KBM-7 (cell line): ENCODE results near the gene GCLC.
"Not testable (repeated sequence)": the region's sequence is repeated elsewhere in the genome, so short reads cannot be mapped to it uniquely, and the experiment has no call there.

Source experiments
- DNase-seq: peaks from one replicate; pipeline ENCODE4 v3.0.0-alpha.2; 2015
- in situ Hi-C: fragments of 300-500 bp; cut with MboI; formaldehyde crosslinking; loops from 2 replicates; pipeline ENCODE4 v1.14.3; 2020; ENCODE audit warnings: low sequenced_read_pairs, low pct_unique_long_range_greater_than_20kb, mixed read lengths

GCLC gene

GRCh38 chr6:53498649-53499048, 46.3 kb downstream of the GCLC start:
- no peak for DNase-seq
- in situ Hi-C loops, result loop anchor here (25.0 kb wide), 1 partner anchor 464 kb away; no protein-coding TSS in a partner anchor

GRCh38 chr6:53497905-53498304, 47.0 kb downstream of the GCLC start:
- DNase-seq, result no peak
- in situ Hi-C loops, result loop anchor here (25.0 kb wide), 1 partner anchor 464 kb away; no protein-coding TSS in a partner anchor

GRCh38 chr6:53496797-53497375, 48.0 kb downstream of the GCLC start:
- no peak for DNase-seq
- in situ Hi-C loops, result loop anchor here (25.0 kb wide), 1 partner anchor 465 kb away; no protein-coding TSS in a partner anchor

DNA sequence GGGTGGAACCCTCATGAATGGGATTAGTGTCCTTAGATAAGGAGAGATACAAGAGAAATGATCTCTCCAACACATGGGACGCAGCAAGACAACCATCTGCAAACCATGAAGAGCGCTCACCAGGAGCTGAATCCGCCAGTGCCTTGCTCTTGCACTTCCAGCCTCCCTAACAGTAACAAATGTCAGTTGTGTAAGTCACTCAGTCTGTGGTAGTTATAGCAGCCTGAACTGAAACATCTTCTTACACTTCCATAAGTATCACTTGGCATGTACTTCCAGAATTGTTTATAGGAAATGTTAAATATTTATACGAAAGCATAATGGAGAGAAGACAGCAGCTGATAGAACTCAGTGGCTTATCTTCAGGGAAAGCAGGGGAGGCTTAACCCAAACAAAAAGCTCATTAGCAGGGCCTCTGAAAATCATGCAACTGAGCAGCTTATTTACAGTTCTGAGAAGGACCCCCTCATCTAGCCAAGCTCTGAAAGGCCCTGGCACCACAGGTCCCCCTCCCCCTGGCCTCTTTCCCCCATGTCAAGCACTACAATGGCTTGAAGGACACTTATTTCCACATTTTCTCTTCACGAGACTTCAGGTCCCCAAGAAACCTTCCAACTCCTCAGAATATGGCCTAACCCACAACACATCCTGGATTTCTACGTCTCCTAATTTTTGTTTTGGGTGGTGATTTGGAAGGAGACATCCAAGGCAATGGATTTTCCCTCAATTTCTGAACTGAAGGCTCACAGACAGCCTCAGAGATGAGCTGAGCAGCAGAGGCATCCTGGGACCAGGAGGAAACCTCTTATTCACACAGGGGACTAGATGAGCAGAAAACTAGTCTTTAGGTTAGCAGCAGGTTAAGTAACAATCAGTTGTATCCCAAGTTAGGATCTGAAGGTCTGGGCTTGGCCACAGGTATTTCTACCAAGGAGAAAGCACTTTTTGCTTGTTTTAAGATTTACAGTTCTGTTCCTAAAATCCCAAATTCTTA, 49.1 kb downstream of the GCLC start:
- in situ Hi-C loops, result loop anchor here (25.0 kb wide), 1 partner anchor 466 kb away; no protein-coding TSS in a partner anchor
- DNase-seq, result no peak

GRCh38 chr6:53494076-53494475, 50.8 kb downstream of the GCLC start:
- in situ Hi-C loops, result loop anchor here (25.0 kb wide), 1 partner anchor 468 kb away; no protein-coding TSS in a partner anchor
- DNase-seq, result no peak

DNA sequence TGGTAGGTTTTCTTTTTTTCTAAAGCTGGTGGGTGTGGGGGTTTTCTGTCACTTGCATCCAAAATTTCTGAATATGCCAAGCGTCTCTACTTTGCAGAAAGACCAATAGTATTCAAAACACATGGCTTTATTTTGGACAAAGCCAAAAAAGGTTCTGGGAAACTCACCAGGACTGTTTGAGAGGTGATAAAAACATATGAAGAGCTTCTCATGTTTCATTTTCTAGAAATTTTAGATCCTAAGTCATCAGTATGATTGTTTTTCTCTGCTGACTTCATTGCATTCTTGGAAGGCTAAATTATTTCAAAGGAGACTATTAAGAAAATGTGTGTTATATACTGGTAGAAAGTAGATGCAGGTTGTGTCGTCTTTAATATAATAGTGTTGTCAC, 51.3 kb downstream of the GCLC start:
- in situ Hi-C loops, result loop anchor here (25.0 kb wide), 1 partner anchor 469 kb away; no protein-coding TSS in a partner anchor
- DNase-seq, result no peak

DNA sequence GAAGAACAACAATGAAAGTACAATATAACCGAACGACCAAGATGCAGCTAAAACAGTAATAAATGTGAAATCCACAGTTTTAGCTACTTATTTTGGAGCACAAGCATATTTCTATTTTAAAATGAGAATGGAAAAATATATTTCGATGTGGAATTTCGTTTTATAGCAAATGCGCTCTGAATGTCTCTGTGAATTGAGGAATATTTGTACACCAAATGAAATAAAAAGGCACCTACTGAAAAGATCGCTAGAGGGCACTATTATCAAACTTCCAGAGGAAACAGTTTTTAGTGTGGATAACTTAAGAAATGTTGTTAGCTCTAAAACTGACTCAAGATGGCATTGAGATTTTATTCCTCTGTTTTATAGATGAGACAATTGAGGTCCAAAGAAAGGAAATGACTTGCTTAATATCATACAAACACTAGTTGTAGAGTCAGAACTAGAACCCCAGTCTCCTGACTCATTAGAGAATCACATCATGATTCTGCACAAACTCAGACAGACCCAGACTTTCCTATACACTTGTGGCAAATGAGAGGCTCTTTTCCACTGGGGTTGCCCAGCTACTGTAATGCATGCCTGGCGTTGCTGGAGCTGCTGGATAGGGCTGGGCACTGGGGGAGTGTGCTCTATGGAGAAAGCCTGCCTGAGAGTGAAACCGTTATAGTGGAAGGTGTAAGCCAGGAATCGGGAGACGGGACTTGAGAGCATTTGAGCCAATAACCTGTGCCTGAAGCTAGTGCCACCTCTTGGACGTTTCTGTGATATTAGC, 51.9 kb downstream of the GCLC start:
- peak; percentile 72 for DNase-seq

GRCh38 chr6:53487080-53487479, 57.8 kb downstream of the GCLC start:
- in situ Hi-C loops, result loop anchor here (25.0 kb wide), 1 partner anchor 475 kb away; no protein-coding TSS in a partner anchor
- DNase-seq, result no peak

More for the DNA sequence above, 51.9 kb downstream of the GCLC start:
- in situ Hi-C loops, result loop anchor here (25.0 kb wide), 1 partner anchor 469 kb away; no protein-coding TSS in a partner anchor

GRCh38 chr6:53486679-53487078, 58.2 kb downstream of the GCLC start:
- in situ Hi-C loops, result loop anchor here (25.0 kb wide), 1 partner anchor 476 kb away; no protein-coding TSS in a partner anchor
- DNase-seq, result no peak

DNA sequence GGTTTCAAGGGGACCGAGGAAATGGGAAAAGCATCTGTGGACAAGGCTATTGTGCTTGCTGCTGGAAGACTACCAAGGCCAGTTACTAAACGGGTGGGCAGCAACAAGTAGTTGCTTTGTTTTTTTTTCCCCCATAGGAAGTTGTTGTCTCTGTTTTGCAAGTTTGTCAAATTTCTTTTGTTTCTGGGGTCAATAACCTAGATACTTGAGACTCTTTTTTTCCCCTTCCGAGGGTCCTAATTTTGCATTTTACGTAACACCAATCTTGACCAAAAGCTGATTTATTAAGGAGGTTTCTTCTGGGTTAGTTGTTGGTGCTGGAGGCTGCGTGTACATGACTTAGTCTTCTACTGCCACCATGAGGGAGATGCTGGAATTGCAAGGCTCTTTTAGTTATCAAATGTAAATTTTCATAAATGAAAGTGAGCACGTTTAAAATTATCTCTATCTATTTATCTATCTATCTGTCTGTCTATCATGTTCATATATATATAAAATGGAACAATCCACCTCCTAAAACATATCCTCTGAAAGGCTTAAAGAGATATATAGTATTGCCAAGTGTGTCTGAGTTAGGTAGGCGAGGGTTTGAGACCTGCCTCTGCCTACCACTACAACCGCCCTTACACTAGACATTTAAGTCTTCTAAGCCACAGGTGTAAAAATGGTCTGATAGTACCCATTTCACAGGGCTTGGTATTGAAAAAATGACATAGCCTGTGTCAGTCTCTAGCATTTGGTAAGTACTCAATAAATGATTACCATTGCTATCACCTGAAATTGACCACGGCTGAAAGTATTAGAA, 60.2 kb downstream of the GCLC start:
- peak; percentile 79 for DNase-seq
- in situ Hi-C loops, result loop anchor here (25.0 kb wide), 1 partner anchor 478 kb away; no protein-coding TSS in a partner anchor

- in situ Hi-C loops, result loop anchor here (25.0 kb wide), 1 partner anchor 479 kb away; no protein-coding TSS in a partner anchor
- peak; percentile 51 for DNase-seq
Measured at GRCh38 chr6:53483423-53484353, 61.2 kb downstream of the GCLC start.

GRCh38 chr6:53481323-53481722, 63.6 kb downstream of the GCLC start:
- DNase-seq, result no peak
- in situ Hi-C loops, result loop anchor here (25.0 kb wide), 1 partner anchor 481 kb away; no protein-coding TSS in a partner anchor

GRCh38 chr6:53480774-53481173, 64.1 kb downstream of the GCLC start:
- not testable (repeated sequence) for DNase-seq
- in situ Hi-C loops, result loop anchor here (25.0 kb wide), 1 partner anchor 482 kb away; no protein-coding TSS in a partner anchor

GRCh38 chr6:53479871-53480270, 65.0 kb downstream of the GCLC start:
- no peak for DNase-seq
- in situ Hi-C loops, result loop anchor here (25.0 kb wide), 1 partner anchor 482 kb away; no protein-coding TSS in a partner anchor

DNA sequence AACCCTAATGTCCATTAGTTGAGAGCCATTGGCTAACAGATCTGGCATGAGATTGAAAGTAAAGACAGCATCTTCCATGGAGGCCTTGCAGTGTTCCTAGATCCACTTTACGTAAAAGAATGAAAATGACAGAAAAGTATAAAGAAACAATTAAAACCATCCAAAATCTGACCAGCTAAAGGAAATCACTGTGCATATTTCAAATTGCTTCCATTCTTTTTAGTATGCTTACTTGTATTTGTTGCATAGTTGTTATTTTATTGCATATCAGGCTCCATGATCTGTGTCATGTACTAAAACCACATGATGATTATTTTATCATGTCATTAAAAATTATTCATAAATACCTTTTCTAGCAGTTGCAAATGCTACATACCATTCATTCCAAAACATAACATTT, 67.9 kb downstream of the GCLC start:
- no peak for DNase-seq
- in situ Hi-C loops, result loop anchor here (25.0 kb wide), 1 partner anchor 485 kb away; no protein-coding TSS in a partner anchor

DNA sequence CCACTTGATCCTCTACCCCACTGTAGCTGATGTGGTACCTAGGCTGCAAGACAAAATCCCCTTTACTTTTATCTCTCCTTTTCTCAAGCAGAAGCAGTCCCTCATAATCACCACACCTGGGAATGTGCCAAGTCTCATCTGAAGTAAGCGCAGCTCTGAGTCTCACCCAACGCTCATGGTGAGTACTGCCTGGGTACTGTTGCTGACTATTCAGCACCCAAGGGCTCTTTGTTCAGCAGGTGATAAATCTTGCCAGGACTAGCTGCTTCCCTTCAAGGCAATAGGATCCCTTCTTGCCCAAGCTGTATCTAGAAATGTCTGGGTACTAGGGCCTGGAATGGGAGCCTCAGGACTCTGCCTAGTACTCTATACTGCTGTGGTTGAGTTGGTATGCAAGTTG, 70.9 kb downstream of the GCLC start:
- DNase-seq, result no peak
- in situ Hi-C loops, result no loop called here

DNA sequence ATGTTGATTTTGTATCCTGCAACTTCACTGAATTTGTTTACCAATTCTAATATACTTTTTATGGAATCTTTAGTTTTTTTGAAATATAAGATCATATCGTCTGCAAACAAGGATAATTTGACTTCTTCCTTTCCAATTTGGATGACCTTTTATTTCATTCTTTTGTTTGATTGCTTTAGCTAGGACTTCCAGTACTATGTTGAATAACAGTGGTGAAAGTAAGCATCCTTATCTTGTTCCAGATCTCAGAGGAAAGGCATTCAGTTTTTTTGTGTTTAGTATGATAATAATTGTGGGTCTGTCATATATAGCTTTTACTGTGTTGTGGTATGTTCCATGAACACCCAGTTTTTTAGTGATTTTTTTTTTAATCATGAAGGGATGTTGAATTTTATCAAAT, 75.7 kb downstream of the GCLC start:
- in situ Hi-C loops, result no loop called here
- no peak for DNase-seq
